ENCODE data around the gene TNP1.

GRCh38 chr2:216878072-216878471 lies 18.2 kb upstream of the TNP1 start:
- TF ChIP-seq CTCF (IDR thresholded peaks at IDR 0.05) (no peak), POLR2A (IDR thresholded peaks at IDR 0.05) (no peak)

Measured in uterus (tissue), 2 donors.